Measurements from ENCODE around the gene NLRP2B.

DNA sequence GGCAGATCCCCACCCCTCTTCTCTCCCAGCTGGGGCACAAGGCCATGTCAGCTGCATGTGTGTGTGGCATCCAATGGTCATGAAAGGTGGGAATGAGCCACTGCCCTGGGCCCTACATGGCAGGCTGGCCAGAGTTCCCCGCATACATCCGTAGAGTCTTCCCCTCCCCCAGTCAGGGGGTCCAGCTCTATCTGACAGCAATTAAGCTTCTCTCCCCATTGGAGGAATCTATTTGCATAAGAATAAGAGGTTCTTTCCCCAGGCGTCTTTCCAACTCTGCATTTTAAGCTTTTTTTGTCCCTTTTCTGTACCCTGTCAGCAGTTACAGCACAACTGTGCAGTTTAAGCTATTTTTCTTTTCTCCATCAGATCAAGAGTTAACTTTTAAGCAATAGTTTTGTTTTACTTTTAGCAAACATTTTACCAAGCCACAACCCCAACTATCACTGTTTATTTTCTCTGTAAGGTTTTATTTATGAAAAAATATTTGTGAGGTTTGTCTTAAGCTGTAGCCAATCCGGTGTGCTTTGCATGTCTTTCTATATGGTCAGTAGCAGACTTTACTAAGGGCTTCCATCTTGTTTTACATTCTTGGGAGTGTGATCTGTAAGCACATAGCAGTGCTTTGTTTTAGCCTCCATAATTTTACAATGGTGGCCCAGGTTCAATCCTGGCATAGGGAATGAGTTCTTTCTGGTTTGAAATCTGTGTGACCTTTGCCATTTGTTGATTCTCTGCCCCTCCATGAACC is 28.7 kb downstream of the NLRP2B start:
- TF ChIP-seq, protein P1, sequence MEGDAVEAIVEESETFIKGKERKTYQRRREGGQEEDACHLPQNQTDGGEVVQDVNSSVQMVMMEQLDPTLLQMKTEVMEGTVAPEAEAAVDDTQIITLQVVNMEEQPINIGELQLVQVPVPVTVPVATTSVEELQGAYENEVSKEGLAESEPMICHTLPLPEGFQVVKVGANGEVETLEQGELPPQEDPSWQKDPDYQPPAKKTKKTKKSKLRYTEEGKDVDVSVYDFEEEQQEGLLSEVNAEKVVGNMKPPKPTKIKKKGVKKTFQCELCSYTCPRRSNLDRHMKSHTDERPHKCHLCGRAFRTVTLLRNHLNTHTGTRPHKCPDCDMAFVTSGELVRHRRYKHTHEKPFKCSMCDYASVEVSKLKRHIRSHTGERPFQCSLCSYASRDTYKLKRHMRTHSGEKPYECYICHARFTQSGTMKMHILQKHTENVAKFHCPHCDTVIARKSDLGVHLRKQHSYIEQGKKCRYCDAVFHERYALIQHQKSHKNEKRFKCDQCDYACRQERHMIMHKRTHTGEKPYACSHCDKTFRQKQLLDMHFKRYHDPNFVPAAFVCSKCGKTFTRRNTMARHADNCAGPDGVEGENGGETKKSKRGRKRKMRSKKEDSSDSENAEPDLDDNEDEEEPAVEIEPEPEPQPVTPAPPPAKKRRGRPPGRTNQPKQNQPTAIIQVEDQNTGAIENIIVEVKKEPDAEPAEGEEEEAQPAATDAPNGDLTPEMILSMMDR (IDR thresholded peaks at IDR 0.05; ENCODE audit: insufficient read depth, low read depth, low read length): no peak
- TF ChIP-seq EZH2 (IDR thresholded peaks at IDR 0.05; ENCODE audit: insufficient read depth, low read length): no peak

Data from astrocyte (in vitro differentiated cells and primary cell).